ENCODE data around the gene GP1BB.
A peak's percentile ranks its signal among the peaks of the same experiment; 100 is the strongest.
"Not testable (repeated sequence)": the region's sequence is repeated elsewhere in the genome, so short reads cannot be mapped to it uniquely, and the experiment has no call there.

GP1BB gene

GRCh38 chr22:19723232-19723982 lies at the start of gene GP1BB:
Gene GP1BB, plus strand, starts transcription at chr22:19723539. Its CDS starts 31 bp downstream, at chr22:19723570.
- no peak for DNase-seq (ENCODE audit: low read depth in 2 of 2)

GRCh38 chr22:19673660-19674059 lies 49.7 kb upstream of the GP1BB start:
- no peak for DNase-seq (ENCODE audit: low read depth in 2 of 2)

- DNase-seq (ENCODE audit: low read depth in 2 of 2): no peak
These were observed 49.0 kb upstream of the GP1BB start for GRCh38 chr22:19674129-19674928.

- DNase-seq (ENCODE audit: low read depth in 2 of 2): no peak
These were observed 48.4 kb upstream of the GP1BB start for GRCh38 chr22:19674929-19675253.

- DNase-seq (ENCODE audit: low read depth in 2 of 2): no peak
These were observed 47.9 kb upstream of the GP1BB start for GRCh38 chr22:19675428-19675827.

- not testable (repeated sequence) for DNase-seq (ENCODE audit: low read depth in 2 of 2)
These were observed 46.9 kb upstream of the GP1BB start for GRCh38 chr22:19676437-19676836.

- no peak for DNase-seq (ENCODE audit: low read depth in 2 of 2)
These were observed 44.3 kb upstream of the GP1BB start for GRCh38 chr22:19678949-19679521.

GRCh38 chr22:19679522-19680101 lies 43.7 kb upstream of the GP1BB start:
- peak in 1 of 2 donors; percentile 8 for DNase-seq (ENCODE audit: low read depth in 2 of 2)

GRCh38 chr22:19680287-19680881 lies 43.0 kb upstream of the GP1BB start:
- DNase-seq (ENCODE audit: low read depth in 2 of 2): no peak

GRCh38 chr22:19680911-19681862 lies 42.2 kb upstream of the GP1BB start:
- DNase-seq (ENCODE audit: low read depth in 2 of 2): no peak

GRCh38 chr22:19681863-19682245 lies 41.5 kb upstream of the GP1BB start:
- no peak for DNase-seq (ENCODE audit: low read depth in 2 of 2)

GRCh38 chr22:19686946-19687345 lies 36.4 kb upstream of the GP1BB start:
- DNase-seq (ENCODE audit: low read depth in 2 of 2): no peak

- DNase-seq (ENCODE audit: low read depth in 2 of 2): no peak
These were observed 35.6 kb upstream of the GP1BB start for GRCh38 chr22:19687561-19688300.

- no peak for DNase-seq (ENCODE audit: low read depth in 2 of 2)
These were observed 34.7 kb upstream of the GP1BB start for GRCh38 chr22:19688301-19689290.

GRCh38 chr22:19689408-19689807 lies 33.9 kb upstream of the GP1BB start:
- DNase-seq (ENCODE audit: low read depth in 2 of 2): no peak

- no peak for DNase-seq (ENCODE audit: low read depth in 2 of 2)
These were observed 32.2 kb upstream of the GP1BB start for GRCh38 chr22:19691007-19691720.

- DNase-seq (ENCODE audit: low read depth in 2 of 2): no peak
These were observed 31.5 kb upstream of the GP1BB start for GRCh38 chr22:19691721-19692341.

GRCh38 chr22:19693581-19693980 lies 29.8 kb upstream of the GP1BB start:
- DNase-seq (ENCODE audit: low read depth in 2 of 2): no peak

All from stimulated activated CD8-positive, alpha-beta memory T cell treated with anti-CD3 and anti-CD28 coated beads, Interleukin-7, amount 100 ng/mL, for 4 hours (primary cell).